ES-I3 (cell line): ENCODE data around the gene POTEJ.
"Not testable (repeated sequence)": the region's sequence is repeated elsewhere in the genome, so short reads cannot be mapped to it uniquely, and the experiment has no call there.

Source experiments
- H3K36me3 ChIP-seq: 2 replicates; pipeline ENCODE4 v1.6.1; 2013; ENCODE audit warnings: mild to moderate bottlenecking, low read length, control low read depth, moderate library complexity; ENCODE audit not compliant: insufficient read depth
- H3K4me1 ChIP-seq: 2 replicates; pipeline ENCODE4 v1.6.1; 2013; ENCODE audit warnings: mild to moderate bottlenecking, control low read depth, low read length; ENCODE audit not compliant: insufficient read depth
- H3K9ac ChIP-seq: 2 replicates; pipeline ENCODE4 v1.6.1; 2013; ENCODE audit warnings: low read depth, mild to moderate bottlenecking, low read length, moderate library complexity
- H3K9me3 ChIP-seq: 2 replicates; pipeline ENCODE4 v1.6.1; 2013; ENCODE audit warnings: mild to moderate bottlenecking, low read length, moderate library complexity; ENCODE audit not compliant: control insufficient read depth, insufficient read depth

POTEJ gene

DNA sequence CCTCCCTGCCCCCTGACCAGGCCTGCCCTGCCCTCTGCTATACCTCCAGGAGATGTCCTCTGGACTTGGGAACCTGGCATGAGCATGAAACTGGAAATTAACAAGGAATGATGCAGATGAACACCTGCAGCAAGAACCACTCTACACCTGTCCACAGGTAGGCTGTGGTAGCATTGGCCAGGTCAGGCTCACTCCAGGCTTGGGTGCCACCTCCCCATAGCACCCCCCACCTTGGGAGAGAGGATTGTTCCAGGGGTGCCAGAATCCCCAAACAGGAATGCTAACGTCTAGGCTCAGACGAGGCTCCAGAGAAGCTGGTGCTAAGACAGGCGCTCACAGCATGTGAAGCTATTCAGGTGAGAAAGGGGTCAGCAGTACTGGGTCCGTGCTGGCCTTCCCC lies 17.2 kb upstream of the POTEJ start:
- not testable (repeated sequence) for H3K36me3 ChIP-seq, H3K9ac ChIP-seq, H3K4me1 ChIP-seq, H3K9me3 ChIP-seq

DNA sequence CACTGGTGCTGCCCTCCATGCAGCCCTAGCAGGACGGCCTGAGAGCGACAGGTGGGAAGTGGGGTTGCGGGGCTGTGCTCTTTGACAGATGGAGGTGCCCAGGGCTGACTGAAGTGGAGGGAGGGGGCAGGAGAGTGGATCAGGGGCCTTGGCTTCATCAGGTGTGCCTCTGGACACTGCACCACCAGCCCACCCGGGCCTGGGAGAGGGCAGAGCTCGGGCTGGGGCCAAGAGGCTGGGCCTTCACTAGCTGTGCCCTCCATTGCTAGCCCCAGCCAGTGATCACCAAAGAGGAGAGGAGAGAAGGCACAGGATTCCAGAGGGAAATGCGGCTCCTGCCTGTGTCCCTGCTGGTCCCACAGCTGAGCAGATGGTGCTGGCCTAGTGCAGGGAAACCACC lies 14.5 kb upstream of the POTEJ start:
- H3K9ac ChIP-seq, H3K9me3 ChIP-seq, H3K4me1 ChIP-seq, H3K36me3 ChIP-seq: not testable (repeated sequence)

DNA sequence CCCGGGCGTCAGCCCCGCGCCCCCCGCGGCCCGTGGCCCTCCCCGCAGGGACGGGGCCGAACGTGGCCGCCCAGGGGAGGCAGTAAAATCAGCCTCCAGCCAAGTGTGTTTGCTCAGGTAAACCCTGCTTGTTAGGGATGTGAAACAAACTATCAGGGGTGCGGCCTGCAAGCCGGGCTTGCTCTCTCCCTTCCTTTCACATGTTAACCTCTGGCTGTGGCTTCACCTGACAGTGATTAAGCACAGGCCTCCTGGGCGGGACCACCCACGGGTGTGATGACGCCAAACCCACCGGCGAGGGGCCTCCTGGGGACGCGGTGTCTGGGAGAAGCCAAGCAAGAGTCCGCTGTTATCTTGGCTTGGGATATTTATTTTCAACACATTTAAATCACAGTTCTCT lies 13.2 kb upstream of the POTEJ start:
- not testable (repeated sequence) for H3K9me3 ChIP-seq, H3K4me1 ChIP-seq, H3K36me3 ChIP-seq, H3K9ac ChIP-seq

GRCh38 chr2:130598463-130598862 lies 12.8 kb upstream of the POTEJ start:
- not testable (repeated sequence) for H3K9me3 ChIP-seq, H3K4me1 ChIP-seq, H3K36me3 ChIP-seq, H3K9ac ChIP-seq

DNA sequence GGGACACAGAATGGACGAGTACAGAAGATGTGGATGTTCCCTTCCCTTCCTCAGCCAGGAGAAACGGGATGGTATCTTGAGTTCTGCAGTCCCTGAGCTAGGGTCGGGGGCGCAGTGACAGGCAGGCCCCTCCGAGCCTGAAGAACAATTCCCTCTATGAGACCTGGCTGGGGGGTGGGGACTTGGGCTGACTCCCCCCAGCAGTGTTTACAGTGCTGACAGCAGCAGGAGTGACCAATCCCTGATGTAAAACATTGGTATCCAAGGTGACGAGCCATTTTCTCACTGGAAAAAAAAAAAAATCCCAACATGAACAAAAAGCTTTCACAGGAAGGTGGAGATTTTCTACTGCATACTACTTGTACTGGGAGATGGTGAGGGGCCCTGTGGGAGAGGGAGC lies 11.8 kb upstream of the POTEJ start, which contains the start of gene CFC1:
Gene CFC1 (minus strand): TSS at position 183 of the 400 bp plus-strand sequence. CDS start 288 bp downstream, outside the sequence.
- not testable (repeated sequence) for H3K9ac ChIP-seq, H3K4me1 ChIP-seq, H3K9me3 ChIP-seq, H3K36me3 ChIP-seq

DNA sequence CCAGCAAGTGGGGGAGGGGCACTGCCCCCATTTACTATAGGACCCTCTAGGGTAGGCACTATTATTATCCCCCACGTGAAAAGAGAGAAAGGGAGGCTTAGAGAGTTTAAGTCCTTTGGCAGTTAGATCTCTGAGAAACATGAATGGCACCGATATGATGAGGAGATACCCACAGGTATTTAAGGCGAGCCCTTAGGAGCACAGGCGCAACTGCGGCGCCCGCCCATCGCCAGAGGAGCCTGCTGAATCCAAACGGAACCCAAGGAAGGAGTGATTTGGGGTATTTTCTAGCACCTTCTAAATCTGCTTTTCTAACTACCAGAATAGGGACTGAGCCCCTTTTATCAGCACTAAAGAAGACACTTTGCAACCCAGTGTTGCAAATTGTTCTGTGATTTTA lies 11.3 kb upstream of the POTEJ start:
- H3K4me1 ChIP-seq, H3K9me3 ChIP-seq, H3K36me3 ChIP-seq, H3K9ac ChIP-seq: not testable (repeated sequence)

GRCh38 chr2:130601648-130602302 lies 9.5 kb upstream of the POTEJ start:
- H3K4me1 ChIP-seq, H3K9ac ChIP-seq, H3K9me3 ChIP-seq, H3K36me3 ChIP-seq: not testable (repeated sequence)

DNA sequence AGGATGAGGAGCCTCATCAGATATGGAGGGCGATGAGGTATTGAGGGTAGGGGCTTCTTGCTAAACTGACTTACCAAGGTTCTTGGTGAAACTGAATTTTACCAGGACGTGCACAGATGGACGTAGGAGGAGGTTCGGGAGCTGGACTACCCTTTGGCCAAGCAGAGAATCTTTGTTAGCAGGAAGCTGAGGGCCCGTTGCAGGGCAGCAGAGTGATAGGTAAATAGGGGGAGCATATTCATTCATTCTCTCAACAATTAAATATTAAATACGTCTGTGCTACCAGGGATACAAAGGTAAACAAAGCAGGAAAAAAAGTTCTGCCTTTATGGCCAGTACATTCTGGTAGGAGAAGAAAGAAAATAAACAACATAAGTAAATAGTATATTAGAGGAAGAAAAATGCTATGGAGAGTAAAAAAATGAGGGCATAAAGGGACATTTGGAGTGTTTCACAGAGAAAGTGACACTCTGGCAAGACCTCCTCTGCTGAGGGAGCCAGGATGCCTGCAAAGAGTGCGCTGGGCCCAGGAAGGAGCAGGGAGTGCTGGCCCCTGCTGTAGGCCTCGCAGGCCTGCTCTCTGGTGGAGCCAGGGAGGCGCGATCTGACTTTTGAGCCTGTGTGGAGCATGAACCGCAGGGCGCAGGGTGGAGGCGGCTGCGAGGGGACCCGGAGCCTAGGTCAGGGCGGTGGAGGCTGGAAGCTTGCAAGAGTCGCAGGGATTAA lies 2.8 kb upstream of the POTEJ start:
- H3K4me1 ChIP-seq, H3K9ac ChIP-seq, H3K9me3 ChIP-seq, H3K36me3 ChIP-seq: not testable (repeated sequence)

- not testable (repeated sequence) for H3K9me3 ChIP-seq, H3K36me3 ChIP-seq, H3K4me1 ChIP-seq, H3K9ac ChIP-seq
These were observed 2.0 kb upstream of the POTEJ start for GRCh38 chr2:130609002-130609920.

DNA sequence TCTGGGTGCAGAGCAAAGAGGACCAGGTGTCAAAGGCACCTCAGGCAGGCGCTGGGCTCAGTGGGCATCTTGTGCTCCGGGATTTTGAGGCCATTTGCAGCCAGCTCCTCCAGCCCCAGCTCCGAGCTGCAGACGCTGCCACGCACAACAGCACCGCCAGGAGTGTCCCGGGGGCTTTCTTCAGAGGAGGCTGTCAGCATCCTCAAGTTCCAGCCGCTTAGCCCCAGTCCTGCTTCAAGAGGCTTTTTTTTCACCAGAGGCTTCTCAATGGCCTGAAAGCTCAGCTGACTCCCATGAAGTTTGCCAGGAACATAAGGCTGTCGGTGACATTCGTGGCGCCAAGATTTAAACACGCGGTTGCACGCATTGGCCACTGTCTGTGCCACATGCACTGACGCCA lies 754 bp upstream of the POTEJ start:
- not testable (repeated sequence) for H3K9ac ChIP-seq, H3K36me3 ChIP-seq

GRCh38 chr2:130628784-130629475 lies 17.7 kb downstream of the POTEJ start:
- not testable (repeated sequence) for H3K36me3 ChIP-seq, H3K9ac ChIP-seq, H3K4me1 ChIP-seq, H3K9me3 ChIP-seq

More for the DNA sequence above, 754 bp upstream of the POTEJ start:
- H3K9me3 ChIP-seq, H3K4me1 ChIP-seq: not testable (repeated sequence)

DNA sequence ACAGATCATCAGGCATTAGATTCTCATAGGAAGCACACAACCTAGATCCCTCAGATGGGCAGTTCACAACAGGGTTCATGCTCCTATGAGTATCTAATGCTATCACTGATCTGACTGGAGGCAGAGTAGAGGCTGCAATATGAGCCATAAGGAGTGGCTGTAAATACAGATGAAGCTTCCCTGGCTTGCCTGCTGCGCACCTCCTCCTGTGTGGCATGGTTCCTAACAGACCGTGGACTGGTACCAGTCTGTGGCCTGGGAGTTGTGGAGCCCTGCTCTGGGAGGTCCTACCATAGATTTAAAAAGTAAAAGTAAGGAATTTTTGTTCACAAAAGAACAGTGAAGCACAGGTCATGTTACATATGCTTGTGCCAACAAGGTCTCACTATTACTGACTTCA lies 27.7 kb downstream of the POTEJ start:
- H3K36me3 ChIP-seq, H3K9me3 ChIP-seq, H3K4me1 ChIP-seq, H3K9ac ChIP-seq: not testable (repeated sequence)

DNA sequence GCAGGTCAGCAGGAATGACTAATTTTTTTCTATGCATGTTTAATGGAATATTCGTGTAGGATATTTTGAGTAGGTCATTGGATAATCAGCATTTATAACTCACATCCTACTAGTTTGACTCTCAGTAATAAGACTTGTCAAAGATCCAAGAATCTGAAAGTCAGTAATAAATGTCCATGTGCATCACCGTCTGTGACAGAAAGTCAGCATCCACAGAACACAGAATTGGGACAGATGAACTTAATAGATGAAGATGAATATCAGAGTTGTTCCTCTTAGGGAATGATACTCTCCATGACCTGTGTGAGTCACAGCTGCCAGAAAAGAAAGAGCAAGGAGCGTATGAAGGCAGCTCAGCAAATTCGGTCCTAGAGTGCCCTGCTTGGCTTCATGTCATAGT lies 30.4 kb downstream of the POTEJ start:
- H3K36me3 ChIP-seq, H3K9ac ChIP-seq, H3K4me1 ChIP-seq, H3K9me3 ChIP-seq: not testable (repeated sequence)

DNA sequence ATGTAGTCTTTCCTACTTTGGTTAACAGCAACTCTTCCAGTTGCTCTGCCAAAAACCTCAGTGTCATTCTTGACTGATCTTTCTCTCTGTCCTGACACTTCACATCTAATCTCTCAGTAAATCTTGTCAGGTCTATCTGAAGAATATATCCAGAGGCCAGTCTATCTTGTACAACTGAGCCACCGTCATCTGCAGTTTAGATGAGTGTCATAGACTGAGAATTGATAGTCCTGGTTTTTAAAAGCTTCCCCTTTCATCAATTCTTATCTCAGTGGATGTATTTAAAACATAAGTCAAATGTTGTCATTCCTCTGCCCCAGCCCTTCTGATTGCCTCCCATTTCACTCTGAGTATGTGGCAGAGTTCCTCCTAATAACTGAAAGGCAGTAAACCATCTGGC lies 38.0 kb downstream of the POTEJ start:
- not testable (repeated sequence) for H3K9me3 ChIP-seq, H3K4me1 ChIP-seq, H3K9ac ChIP-seq, H3K36me3 ChIP-seq
